ENCODE measurements around the gene DIS3L.
"Not testable (repeated sequence)": the region's sequence is repeated elsewhere in the genome, so short reads cannot be mapped to it uniquely, and the experiment has no call there.

DIS3L gene

DNA sequence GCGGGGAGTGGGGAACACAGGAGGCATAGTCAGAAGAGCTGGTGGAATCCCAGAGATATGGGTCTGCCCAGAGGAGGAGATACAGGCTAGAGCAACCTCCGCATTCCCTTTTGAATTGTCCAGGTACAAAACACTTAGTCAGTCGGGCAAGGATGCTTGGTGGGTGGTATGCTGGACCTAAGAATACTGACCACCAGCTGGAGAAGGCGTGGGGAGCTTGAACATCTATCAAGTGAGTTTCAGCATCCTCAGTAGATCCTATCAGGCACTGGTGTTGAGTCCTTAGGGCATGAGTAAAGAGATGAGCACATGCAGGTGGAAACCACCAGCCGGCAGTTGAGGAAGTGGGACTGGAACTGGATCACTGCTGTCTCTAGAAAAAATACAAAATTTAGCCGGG lies 14.7 kb upstream of the DIS3L start:
- no peak for DNase-seq

DNA sequence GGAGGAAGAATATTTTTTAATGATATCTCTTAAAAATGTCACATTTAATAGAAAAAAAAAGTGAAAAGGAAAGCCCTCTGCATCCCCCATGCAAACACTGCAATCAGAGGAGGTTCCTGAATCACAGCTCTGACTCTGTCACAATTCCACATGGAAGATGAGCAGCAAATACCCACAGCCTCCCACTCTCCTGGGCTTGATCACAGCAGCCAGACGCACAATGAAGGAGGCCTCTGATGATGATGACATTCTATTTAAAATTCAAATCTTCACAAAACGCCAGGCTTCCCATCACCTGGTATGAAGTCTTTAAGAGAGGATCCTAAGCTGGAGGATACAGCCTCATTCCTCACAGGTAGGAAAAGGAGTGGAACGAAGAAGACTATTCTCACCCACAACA lies 9.1 kb upstream of the DIS3L start:
- DNase-seq, result no peak

DNA sequence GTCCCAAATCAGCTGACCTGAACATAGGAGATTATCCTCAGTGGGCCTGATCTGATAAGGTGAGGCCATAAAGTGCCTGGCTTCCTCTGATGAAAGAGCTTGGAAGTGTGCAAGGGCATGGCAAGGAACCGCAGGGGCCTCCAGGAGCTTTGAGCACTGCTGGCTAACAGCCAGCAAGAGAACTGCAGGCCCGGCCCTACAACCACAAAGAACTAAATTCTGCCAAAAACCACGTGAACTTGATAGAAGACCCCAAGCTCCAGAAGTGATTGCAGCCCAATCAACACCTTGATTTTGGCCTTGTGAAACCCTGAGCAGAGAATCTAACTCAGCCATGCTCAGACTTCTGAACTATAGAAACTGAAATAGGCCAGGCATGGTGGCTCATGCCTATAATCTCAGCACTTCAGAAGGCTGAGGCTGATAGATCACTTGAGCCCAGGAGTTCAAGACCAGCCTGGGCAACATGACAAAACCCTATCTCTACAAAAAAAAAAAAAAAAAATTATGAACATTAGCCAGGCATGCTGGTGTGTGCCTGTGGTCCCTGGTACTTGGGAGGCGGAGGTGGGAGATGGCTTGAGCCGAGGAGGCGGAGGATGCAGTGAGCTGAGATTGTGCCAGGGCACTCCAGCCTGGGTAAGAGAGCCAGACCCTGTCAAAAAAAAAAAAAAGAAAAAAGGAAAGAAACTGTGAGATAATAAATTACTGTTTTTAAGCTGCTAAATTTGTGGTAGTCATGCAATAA lies 7.7 kb upstream of the DIS3L start:
- no peak for DNase-seq

DNA sequence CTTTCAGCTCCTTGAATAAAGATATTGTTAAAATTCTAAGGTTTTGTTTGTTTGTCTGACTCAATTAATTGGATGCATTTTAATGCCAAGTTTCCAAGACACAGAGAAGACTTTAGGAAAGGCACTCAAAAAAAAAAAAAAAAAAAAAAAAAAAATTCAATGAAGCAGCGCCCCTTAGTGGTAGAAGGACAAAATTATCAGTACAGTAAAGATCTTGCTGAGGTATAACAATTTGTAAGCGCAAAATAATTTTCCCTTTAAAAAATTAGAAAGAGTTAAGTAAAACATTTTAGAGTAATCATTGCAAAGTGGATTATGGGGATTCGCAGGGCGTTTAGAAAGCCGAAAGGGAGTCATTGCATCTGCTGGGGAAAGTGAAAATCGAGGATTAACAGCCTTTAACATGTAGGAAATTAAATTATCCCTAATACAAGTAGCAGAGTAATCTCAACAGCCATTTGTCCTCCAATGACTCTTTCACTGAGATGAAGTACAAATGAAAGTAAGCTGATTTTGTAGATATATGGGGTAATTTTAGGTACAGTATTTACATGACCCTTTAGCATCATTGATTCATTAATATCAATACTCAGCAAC lies 5.8 kb upstream of the DIS3L start:
- no peak for DNase-seq

DNA sequence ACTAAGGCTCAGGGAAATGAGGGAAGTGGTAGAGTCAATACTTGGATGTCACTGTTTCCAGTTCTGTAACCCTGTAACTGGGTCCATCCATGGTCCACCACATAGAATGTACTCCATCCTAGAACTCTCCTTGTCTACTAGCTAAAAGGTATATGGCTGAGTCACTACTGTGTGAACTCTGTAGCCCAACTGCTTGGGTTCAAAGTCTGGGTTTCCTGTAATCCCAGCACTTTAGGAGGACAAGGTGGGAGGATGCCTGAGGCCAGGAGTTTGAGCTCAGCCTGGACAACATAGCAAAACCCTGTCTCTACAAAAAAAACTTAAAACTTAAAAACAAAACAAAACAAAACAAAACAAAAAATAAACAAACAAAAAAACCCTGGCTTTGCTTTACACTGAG lies 5.3 kb upstream of the DIS3L start:
- no peak for DNase-seq

DNA sequence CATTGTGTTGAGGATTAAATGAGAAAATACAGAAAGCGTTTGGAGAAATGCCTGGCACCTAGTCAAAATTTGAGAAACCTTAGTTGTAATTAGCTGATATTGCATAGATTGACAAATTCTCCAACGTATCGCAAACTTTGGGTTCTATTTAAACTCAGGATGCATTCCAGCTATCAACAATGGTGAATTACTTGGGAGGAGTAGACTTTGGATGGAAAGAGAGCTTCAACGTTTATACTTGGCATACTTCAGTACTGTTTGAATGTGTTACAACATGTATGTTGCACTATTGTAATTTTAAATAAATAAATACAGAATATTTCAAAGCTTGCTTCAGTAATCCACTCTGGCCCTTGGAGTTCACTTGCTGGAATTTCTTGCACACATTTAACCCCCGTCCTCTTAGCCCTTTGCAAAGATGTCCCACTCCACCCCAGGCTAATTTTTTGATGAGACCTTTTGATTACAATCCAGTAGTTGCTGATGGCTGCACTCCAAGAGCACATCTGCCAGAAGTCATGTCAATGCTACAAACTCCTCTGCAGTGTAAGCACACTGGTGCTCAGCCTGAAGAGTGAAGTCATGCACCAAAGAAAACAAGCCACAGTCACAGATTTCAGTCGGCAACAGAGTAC lies 4.7 kb upstream of the DIS3L start:
- DNase-seq, result no peak

DNA sequence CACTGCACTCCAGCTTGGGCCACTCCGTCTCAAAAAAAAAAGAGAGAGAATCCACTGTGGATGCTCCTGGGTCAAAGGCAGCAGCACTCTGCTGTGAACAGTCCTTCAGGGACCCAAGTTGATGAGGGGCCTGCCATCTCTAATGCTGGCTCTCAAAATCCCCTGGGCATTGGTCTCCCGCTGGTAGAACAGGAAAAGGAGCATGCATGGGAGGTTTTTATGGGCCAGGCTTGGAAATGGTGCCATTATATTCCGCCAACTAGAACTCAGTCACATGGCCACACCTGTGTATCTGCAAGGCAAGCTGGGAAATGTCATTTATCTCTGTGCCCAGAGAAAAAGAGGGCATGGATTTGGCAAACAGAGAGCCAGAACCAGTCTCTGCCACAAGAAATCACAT lies 3.4 kb upstream of the DIS3L start:
- DNase-seq, result no peak

DNA sequence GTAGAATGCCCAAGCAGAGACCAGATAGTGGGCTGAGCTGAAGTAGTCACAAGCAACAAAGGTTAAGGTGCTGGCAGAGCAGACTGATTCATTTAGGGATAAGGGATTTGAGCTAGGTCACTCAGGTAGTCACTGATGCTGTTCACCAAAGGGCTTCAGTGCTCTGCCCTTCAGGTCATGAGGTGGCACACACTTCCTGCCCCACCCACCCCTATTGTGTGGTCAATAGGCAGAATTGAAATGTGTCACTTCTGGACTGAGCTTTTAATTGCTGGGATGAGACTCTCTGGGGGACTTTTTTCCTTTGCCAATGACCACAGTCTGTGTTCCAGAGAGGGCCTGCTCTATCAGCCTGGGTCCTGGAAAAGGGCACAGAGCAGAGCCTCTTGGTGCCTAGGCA lies 2.9 kb upstream of the DIS3L start:
- DNase-seq, result no peak

DNA sequence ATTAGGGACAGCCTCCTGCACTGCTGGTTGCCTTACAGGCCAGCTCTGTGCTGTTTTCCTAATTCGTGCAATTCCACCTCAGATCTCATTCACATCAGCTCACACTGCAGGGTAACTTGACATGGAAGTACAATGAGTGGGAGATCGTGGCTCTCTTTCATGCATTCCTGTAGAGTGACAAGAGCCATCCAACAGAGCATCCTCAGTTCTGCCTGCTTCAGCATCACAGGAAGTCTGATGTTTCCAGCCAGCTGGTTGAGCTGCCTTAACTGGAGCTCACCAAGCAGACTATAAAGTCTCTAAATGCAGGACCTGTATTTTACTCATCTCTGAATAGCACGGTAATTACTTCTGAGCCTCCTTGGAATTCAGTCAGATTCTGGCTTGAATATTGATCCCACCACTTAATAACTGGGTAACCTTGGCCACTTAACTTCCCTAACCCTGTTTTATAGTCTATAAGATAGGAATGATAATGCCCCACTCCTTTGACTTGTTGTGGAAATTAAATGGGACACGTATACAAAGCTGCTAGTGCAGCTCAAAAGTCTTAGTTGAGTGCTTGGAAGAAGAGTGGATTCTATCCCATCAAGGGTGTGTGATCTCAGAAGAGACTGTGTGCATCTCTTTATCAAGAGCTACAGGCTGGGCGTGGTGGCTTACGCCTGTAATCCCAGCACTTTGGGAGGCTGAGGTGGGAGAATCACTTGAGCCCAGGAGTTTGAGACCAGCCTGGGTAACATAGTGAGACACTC lies 1.4 kb upstream of the DIS3L start:
- no peak for DNase-seq

DNA sequence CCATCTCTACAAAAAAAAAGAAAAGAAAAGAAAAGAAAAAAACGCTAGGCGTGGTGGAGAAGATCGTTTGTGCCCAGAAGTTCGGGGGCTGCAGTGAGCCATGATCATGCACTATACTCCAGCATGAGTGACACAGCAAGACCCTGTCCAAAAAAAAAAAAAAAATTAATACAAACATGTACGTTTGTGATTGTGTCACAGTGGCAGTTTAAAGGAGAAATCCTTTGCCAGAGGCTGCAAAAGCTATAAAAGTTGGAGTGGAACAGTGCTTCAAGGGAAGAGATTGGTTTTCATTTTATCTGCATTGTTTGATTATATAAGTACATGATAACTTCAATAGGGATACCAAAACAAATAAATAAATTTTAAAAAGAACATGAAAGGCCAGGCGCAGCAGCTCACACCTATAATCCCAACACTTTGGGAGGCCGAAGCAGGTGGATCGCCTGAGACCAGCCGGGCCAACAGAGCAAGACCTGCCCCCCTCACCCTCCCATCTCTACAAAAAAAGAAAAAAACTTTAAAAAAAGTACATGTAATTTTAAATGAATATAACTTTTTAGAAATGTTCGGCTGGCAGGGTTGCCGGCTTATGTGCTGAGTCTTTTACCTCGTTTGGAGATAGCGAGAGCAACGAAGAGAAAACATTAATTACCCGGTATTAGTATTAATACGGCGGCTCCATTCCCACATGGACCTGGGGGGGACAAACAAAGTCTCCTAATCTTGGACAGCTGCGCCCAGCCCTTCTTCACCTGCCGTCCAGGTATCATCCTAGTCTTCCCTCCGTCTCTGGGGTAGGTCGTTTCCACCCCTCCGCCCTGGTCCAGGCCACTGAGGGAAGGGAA lies 573 bp upstream of the DIS3L start:
- DNase-seq, result no peak

DNA sequence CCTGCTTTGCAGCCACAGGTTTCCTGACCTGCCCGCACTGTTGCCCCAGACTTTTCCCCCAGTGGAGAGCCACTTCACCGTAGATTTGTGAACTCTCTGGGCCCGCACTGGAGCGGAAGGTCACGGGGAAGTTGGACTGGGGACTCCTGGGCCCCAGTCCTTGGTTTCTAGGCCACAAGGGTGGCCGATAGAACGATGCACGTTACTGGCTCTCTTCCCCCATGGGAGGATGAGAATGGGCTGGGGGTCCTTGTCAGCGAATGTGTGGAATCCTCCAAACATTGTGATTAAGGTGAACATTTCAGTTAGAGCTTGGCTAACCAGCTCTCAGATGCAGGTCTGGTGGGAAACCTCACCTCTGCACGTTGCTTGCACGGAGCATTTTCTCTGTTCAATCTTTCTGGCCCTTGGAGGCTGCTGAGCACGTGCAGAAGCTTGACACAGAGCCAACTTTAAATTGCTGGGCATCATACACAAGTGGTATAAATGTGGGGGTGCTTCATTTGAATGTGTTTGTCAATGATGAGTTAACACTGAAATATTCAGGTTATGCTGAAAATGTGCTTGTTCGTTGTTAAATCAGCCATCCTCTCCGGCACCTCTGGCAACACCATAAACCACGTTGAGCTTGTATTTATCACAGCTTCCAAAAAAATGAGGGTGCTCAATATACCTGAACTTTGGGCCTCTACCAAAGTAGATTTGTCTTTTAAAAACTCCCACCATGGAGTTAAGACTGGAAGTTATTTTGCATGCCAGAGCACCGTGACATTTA lies 976 bp downstream of the DIS3L start:
- peak; percentile 16 for DNase-seq

DNA sequence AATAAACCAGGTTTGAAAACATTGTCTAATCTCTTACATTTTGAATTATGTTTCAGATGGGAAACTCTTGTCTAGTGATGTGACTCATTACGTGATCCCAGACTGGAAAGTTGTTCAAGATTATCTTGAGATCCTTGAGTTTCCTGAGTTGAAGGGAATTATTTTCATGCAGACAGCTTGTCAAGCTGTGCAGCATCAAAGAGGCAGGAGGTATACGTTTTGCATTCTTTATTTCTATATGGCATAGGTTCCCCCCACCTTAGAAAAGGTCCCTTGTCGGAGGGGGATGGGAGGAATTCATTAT lies 1.5 kb downstream of the DIS3L start:
- no peak for DNase-seq

DNA sequence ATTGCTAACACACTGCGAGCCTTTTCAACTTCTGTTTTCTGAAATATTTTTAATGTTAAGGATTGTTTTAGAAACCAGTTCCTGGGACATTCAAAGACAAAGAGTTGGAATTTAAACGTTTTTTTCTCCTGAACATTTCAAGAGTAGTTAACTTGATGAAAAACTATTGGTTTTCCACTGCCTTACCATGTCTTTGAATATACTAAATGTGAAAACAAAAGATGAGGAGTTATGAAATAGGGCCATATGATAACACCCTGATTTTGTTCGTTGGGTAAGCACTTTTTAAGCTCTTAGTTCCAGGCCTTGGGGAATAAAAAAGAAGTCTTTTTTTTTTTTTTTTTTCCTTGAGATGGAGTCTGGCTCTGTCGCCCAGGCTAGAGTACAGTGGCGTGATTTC lies 2.8 kb downstream of the DIS3L start:
- no peak for DNase-seq

DNA sequence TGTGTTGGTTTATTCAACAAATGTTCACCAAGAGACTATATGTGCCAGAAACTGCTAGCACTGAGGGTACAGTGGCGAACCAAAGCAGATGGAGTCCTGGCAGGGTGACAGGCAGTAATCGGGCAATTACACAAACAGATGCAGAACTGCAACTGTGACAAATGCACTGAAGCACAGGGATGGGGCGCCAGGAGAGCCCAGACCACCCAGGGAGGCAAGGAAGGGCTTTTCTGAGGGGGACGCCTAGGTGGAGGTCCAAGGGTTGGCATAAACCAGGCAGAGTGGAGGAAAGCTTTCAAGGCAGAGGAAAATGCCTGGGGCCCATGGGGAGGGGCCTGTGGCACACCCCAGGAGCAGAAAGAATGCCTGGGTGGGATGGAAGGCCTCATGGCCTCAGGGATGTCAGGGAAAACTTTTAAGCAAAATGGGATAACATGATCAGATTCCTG lies 5.5 kb downstream of the DIS3L start:
- no peak for DNase-seq

DNA sequence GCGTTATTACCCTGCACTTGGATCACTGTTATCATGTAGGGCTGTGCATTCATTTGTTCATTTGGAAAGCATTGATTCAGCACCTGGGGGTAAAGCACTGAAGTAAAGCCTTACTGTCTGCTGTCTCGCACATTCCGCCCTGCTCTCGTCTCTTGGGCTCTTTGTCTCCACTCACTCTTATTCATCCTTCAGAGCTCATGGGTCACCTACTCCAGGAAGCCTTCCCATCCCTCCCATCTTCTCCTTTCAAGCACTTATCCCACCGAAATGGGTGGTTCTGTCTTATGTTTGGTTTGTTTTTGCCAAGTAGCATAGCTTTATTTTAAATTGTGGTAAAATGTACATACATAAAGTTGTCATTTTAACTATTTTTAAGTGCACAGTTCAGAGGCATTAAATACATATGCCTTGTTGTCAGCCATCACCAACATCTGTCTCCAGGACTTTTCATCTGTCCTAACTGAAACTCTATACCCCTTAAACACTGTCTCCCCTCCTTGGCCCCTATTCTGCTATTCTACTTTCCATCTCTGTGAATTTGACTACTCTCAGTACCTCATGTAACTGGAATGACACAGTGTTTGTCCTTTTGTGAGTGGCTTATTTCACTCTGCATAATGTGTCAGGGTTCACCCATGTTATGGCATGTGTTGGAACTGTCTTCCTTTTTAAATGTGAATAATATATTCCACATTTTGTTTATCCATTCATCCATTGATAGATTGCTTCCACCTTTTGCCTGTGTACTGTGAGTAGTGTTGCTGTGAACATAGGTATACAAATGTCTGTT lies 9.3 kb downstream of the DIS3L start:
- DNase-seq, result no peak

DNA sequence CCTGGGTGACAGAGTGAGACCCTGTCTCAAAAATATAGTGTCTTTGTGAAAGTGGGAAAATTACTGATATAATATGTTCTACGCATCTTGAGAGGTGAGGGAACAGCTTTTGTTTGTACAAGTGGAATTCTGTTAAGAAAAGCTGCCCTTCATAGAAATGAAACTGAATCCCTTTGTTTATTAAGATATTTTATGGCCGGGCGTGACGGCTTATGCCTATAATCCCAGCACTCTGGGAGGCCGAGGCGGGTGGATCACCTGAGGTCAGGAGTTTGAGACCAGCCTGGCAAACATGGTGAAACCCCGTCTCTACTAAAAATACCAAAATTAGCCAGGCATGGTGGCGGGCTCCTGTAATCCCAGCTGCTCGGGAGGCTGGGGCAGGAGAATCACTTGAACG lies 11.1 kb downstream of the DIS3L start:
- DNase-seq, result not testable (repeated sequence)

DNA sequence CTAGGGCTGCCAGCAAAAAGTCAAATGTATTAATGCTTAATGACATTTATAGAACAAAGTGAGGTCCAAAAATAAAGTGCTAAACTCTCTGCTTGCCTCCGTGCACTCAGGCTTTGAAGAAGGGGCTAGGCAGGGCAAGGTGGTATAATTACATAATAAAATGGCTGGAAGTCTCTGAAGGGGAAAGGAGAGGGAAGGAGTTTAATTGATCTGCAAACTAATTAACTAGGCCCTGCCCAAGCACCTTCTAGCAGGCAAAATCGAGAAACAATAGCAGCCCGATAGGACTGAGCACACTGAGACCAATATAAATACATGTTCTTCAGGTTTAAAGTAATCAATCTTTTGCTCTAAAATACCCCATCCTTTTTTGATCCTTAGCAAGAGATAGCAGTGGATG lies 13.0 kb downstream of the DIS3L start:
- DNase-seq, result no peak

DNA sequence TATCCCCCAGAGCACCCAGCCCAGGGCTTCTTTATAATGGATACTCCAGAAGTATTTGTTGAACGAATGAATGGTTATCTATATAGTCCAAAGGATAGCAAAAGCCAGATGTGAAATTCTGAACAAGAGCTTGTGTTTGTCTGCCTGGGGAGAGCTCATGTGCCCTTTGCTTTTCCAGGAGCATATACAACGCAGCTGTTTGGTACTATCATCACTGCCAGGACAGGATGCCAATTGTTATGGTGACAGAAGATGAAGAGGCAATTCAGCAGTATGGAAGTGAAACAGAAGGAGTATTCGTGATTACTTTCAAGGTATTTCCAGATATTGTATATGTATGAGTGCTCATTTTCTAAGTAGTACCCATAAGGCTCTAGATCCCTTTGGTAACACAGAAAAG lies 15.2 kb downstream of the DIS3L start:
- DNase-seq, result no peak

DNA sequence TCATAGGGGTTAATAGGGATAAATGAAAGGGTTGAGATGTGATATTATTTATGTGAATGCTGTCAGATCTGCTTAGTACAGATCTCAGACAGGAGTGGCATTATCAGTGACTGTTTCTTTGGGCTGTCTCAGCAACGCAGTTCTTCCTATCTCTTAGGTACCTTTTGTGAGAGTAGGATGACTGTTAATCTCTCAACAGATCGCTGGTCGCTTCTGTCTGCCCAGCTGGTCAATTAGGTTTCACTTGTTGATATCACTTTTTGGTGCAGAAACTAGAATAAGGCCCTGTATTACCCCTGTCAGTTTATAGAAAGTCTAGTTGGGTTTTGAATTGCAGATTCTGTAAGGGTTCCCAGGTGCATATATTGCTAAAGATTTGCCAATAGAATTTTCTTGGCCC lies 16.5 kb downstream of the DIS3L start:
- DNase-seq, result no peak

DNA sequence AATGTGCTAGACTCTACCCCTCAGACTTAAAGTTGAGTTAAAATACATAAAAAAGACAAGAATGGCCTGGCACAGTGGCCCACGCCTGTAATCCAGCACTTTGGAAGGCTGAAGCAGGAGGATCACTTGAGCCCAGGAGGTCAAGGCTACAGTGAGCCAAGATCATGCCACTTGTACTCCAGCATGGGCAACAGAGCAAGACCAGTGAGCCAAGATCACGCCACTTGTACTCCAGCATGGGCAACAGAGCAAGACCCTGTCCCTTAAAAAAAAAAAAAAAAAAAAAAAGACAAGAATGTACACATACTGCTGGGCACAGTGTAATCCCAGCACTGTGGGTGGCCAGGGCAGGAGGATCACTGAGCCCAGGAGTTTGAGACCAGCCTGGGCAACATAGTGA lies 17.4 kb downstream of the DIS3L start:
- DNase-seq, result no peak

DNA sequence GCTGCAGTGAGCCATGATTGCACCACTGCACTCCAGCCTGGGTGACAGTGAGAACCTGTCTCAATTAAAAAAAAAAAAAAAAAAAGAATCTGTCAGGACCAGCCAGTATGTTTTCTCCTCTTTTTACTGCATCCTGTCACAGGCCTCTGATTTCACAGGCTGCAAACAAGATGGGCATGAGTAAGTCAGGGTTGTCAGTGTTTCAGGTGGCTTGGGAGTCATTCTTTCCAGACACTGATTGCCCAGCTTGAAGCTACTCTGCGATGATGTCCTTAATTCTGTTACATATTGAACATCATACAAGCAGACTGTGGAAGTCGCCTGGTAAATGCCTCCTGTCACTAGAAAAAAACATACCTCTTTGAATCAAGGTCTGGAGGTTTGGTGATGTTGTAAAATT lies 18.8 kb downstream of the DIS3L start:
- DNase-seq, result no peak

All from stimulated activated CD4-positive, alpha-beta T cell treated with anti-CD3 and anti-CD28 coated beads, Interleukin-1b, Interleukin-23, amount 100 ng/mL, for 48 hours (primary cell).